ENCODE data around the gene KISS1R. TPM values are rescaled to one million over a fixed set of nuclear protein-coding genes. Genes with fewer than 3 reads are reported as not detected.

Gene KISS1R
- total RNA-seq, 1 donor from 2014 or later: 0.92 TPM

DNA sequence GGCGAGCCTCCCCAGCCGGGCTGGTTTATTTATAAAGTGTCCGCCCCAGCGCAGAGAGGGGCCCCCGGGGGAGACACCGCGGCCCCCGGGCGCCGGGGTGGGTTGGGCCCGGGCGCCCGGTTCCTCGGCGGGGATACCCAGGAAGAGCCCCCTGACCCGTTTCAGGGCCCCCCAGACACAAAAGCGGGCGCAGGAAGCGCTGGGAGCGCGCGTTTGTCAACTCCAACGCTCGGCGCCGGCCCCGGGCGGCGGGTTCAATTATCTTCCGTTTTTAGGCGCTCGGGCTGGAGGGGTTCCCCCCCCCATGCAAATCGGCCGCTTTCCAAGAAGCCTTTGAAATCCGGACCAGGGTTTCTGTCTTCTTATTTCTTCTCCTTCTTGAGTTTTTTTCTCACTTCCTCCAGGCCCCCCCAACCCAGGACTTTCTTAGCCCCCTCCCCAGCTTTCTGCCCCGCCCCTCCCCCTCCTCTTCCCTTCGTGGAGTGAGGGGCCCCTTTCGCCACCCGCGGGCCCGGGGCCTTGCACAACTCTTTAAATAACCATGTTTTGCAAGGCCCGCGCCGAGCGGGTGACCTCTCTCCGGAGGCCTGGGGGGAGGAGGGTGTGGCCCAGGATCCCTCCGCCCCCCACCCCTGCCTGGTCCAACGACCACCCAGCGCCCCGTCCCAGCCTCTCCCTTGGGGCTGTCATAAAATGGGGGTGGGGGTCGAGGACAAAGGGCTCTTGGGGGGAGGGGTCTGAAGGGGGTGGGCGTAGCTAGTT lies 9.6 kb downstream of the KISS1R start:
- H3K4me3 ChIP-seq (ENCODE audit: low read depth, low read length): peak overlapping the region; percentile 87
- DNase-seq (ENCODE audit: low read depth): no peak
- TF ChIP-seq, protein P1, sequence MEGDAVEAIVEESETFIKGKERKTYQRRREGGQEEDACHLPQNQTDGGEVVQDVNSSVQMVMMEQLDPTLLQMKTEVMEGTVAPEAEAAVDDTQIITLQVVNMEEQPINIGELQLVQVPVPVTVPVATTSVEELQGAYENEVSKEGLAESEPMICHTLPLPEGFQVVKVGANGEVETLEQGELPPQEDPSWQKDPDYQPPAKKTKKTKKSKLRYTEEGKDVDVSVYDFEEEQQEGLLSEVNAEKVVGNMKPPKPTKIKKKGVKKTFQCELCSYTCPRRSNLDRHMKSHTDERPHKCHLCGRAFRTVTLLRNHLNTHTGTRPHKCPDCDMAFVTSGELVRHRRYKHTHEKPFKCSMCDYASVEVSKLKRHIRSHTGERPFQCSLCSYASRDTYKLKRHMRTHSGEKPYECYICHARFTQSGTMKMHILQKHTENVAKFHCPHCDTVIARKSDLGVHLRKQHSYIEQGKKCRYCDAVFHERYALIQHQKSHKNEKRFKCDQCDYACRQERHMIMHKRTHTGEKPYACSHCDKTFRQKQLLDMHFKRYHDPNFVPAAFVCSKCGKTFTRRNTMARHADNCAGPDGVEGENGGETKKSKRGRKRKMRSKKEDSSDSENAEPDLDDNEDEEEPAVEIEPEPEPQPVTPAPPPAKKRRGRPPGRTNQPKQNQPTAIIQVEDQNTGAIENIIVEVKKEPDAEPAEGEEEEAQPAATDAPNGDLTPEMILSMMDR (conservative IDR thresholded peaks at IDR 0.05; ENCODE audit: low read depth, low read length): no peak

DNA sequence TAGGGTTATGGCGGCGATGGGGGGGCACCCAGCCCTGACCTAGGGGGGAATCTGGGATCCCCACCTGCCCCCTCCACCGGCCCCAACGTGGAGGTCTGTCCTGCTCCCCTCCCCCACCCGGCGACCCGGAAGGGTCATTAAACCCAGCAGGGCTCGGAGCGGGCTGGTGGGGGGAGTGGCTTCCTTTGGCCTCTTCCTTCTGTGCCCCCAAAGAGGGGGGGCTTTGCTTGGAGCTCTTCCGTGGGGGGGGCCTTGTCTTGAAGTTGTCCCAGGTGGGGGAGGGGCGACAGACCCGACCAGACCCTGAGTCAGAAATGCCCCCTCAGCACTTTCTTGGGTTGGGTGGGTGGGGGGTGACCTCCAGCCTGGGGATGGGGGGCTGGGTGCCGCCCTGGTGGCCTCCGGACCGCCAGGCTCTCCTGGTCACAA lies 10.2 kb downstream of the KISS1R start:
- no peak for DNase-seq (ENCODE audit: low read depth)
- H3K4me3 ChIP-seq (ENCODE audit: low read depth, low read length): peak overlapping the region; percentile 87
- TF ChIP-seq, protein P1 (conservative IDR thresholded peaks at IDR 0.05; ENCODE audit: low read depth, low read length): no peak

DNA sequence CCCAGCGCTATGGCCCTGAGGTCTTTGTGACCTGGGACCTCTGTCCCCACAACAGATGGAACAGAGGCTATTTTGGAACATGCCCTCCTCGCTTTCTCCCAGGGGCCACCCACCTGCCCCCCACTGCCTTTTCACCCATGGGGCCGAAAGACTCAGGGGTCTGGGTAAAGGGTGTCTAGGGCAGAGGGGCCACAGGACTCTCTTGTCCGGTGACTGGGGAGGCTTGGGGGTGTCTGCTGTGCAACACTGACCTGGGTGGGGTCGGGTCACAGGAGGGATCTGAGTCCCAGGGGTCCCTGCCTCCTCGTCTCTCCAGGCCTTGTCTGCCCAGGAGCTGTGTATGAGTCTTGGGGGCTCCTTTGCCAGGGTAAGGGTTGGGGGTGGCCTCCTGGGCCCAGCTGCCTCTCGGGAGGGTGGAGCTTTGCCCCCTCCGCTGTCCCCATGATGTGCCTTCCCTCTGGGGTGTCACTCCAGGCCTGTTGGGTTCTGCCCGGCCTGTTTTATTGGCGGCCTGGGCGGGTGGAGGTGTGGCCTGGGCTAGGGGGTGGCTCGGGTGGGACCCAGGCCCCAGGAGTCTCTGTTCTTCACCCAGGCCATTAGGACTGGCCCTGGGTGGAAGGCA lies 10.8 kb downstream of the KISS1R start:
- no peak overlapping the region for H3K4me3 ChIP-seq (ENCODE audit: low read depth, low read length)
- TF ChIP-seq, protein P1 (conservative IDR thresholded peaks at IDR 0.05; ENCODE audit: low read depth, low read length): no peak
- no peak for DNase-seq (ENCODE audit: low read depth)

DNA sequence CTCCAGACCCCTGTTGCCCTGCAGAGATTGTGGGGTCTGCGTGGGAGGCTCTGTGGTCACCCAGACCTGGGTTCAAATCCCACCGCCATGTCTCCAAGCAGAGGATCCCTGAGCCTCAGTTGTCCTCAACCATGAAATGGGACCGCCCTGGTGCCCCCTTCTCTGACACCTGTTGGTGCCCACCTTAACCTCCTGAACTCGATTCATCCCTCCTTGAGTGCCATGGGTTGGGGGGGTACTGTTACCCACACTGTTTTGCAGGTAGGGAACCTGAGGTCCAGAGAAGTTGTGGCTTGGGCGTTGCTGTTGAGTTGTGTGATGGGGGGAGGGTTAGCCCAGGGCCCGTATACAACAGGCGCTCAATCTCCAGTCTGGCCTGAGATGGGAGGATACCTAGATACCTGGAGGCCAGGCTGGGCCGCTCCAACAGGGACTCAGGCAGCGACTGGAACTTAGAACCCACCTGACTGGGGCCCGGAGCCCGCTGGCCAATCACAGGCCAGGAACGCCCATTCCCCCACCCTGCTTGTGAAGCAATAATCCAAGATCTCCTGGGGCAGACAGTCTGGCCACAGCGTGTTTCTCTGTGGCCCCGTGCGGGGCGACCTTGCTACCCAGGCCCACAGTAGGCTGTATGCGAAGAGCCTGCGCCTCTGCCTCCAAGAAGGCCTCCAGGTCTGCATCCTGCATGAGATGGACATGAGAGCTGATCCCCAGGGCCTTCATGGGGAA lies 11.5 kb downstream of the KISS1R start:
- no peak overlapping the region for H3K4me3 ChIP-seq (ENCODE audit: low read depth, low read length)
- DNase-seq (ENCODE audit: low read depth): no peak
- TF ChIP-seq, protein P1 (conservative IDR thresholded peaks at IDR 0.05; ENCODE audit: low read depth, low read length): no peak

DNA sequence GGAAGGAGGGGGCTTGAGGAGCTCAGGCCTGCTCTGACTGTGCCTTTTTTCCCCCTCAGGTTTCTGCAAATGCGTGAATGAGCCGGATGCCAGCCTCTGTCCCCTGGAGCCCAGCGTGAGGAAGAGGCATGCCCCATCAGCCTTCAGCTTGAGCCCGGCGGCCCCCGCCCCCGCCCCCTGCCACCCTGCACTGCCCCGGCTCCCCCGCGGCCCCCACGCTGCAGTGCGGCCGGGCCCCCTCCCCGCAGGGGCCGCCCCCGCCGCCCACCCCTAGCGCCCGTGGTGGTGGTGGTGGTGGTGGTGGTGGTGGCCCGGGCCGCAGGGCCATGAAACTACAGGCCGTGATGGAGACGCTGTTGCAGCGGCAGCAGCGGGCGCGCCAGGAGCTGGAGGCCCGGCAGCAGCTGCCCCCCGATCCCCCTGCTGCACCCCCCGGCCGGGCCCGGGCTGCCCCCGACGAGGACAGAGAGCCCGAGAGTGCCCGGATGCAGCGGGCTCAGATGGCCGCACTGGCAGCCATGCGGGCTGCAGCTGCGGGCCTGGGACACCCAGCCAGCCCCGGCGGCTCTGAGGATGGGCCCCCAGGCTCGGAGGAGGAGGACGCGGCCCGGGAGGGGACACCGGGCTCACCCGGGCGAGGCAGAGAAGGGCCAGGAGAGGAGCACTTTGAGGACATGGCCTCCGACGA lies 12.2 kb downstream of the KISS1R start:
- no peak for DNase-seq (ENCODE audit: low read depth)
- no peak overlapping the region for H3K4me3 ChIP-seq (ENCODE audit: low read depth, low read length)
- TF ChIP-seq, protein P1 (conservative IDR thresholded peaks at IDR 0.05; ENCODE audit: low read depth, low read length): no peak

DNA sequence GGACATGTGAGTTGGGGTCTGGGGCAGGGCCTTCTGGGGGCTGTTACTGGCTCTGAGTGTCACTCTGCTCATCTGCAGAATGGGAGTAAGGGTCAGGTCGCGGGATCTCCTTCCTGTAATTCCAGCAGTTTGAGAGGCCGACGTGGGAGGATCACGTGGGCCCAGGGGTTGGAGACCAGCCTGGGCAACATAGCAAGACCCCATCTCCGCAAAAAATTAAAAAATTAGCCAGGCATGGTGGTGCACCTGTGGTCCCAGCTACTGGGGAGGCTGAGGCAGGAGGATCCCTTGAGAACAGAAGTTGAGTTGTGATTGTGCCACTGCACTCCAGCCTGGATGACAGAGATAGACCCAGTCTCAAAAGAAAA lies 12.7 kb downstream of the KISS1R start:
- no peak for DNase-seq (ENCODE audit: low read depth)
- TF ChIP-seq, protein P1 (conservative IDR thresholded peaks at IDR 0.05; ENCODE audit: low read depth, low read length): no peak
- H3K4me3 ChIP-seq (ENCODE audit: low read depth, low read length): no peak overlapping the region
